Stimulated activated CD4-positive, alpha-beta T cell treated with anti-CD3 and anti-CD28 coated beads, Interleukin-2, amount 100 ng/mL, for 24 hours (primary cell): ENCODE data around the gene CDCA7.
"Not testable (repeated sequence)": the region's sequence is repeated elsewhere in the genome, so short reads cannot be mapped to it uniquely, and the experiment has no call there.

Experiments used
- DNase-seq, 2 donors: peaks; one replicate each; pipeline ENCODE4 v3.0.0-alpha.2; 2020

CDCA7 gene

GRCh38 chr2:173359231-173359630, 4.6 kb downstream of the CDCA7 start:
- no peak for DNase-seq

- no peak for DNase-seq
These were observed 15.5 kb downstream of the CDCA7 start for GRCh38 chr2:173370198-173370597.

GRCh38 chr2:173371023-173371422, 16.4 kb downstream of the CDCA7 start:
- no peak for DNase-seq

- DNase-seq: no peak
These were observed 18.6 kb downstream of the CDCA7 start for GRCh38 chr2:173373290-173373689.

GRCh38 chr2:173374634-173375033, 20.0 kb downstream of the CDCA7 start:
- DNase-seq: no peak

- DNase-seq: not testable (repeated sequence)
These were observed 30.9 kb downstream of the CDCA7 start for GRCh38 chr2:173385534-173385933.

GRCh38 chr2:173386021-173386737, 31.5 kb downstream of the CDCA7 start:
- no peak for DNase-seq

GRCh38 chr2:173386738-173387065, 32.0 kb downstream of the CDCA7 start:
- no peak for DNase-seq

- DNase-seq: no peak
These were observed 32.4 kb downstream of the CDCA7 start for GRCh38 chr2:173387079-173387478.

GRCh38 chr2:173387660-173388059, 33.0 kb downstream of the CDCA7 start:
- no peak for DNase-seq

GRCh38 chr2:173388795-173389194, 34.1 kb downstream of the CDCA7 start:
- no peak for DNase-seq

- no peak for DNase-seq
These were observed 35.4 kb downstream of the CDCA7 start for GRCh38 chr2:173390036-173390435.

- DNase-seq: no peak
These were observed 38.1 kb downstream of the CDCA7 start for GRCh38 chr2:173392731-173393130.

GRCh38 chr2:173393186-173393585, 38.5 kb downstream of the CDCA7 start:
- DNase-seq: no peak

- no peak for DNase-seq
These were observed 39.0 kb downstream of the CDCA7 start for GRCh38 chr2:173393636-173394035.

GRCh38 chr2:173394091-173394974, 39.7 kb downstream of the CDCA7 start:
- DNase-seq: no peak

GRCh38 chr2:173395567-173396351, 41.1 kb downstream of the CDCA7 start:
- no peak for DNase-seq

- no peak for DNase-seq
These were observed 42.9 kb downstream of the CDCA7 start for GRCh38 chr2:173397539-173397938.

- no peak for DNase-seq
These were observed 44.6 kb downstream of the CDCA7 start for GRCh38 chr2:173399229-173399628.

- no peak for DNase-seq
These were observed 46.1 kb downstream of the CDCA7 start for GRCh38 chr2:173400760-173401159.

- no peak for DNase-seq
These were observed 47.1 kb downstream of the CDCA7 start for GRCh38 chr2:173401716-173402326.

- DNase-seq: peak; percentile 75 to 76
These were observed 47.8 kb downstream of the CDCA7 start for GRCh38 chr2:173402405-173402974.
